Duodenal mucosa (tissue), 2 donors: ENCODE results near the gene PTGFRN.

Experiments
- H3K27ac ChIP-seq: one replicate; pipeline ENCODE4 v1.7.0; 2013; ENCODE audit warnings: low read depth, low read length
- H3K27me3 ChIP-seq, 2 donors: one replicate each; pipeline ENCODE4 v1.7.0; 2013; ENCODE audit warnings: low read length in 2 of 2, control low read depth in 1 of 2; ENCODE audit not compliant: insufficient read depth in 2 of 2, control insufficient read depth in 1 of 2
- H3K36me3 ChIP-seq, 2 donors: one replicate each; pipeline ENCODE4 v1.7.0; 2013; ENCODE audit warnings: low read length in 2 of 2, control low read depth in 1 of 2; ENCODE audit not compliant: insufficient read depth in 2 of 2, control insufficient read depth in 1 of 2
- H3K4me1 ChIP-seq, 2 donors: one replicate each; pipeline ENCODE4 v1.7.0; 2013; ENCODE audit warnings: low read length in 2 of 2, control low read depth in 1 of 2; ENCODE audit not compliant: insufficient read depth in 2 of 2, control insufficient read depth in 1 of 2
- H3K4me3 ChIP-seq, 2 donors: one replicate each; pipeline ENCODE4 v1.7.0; 2013; ENCODE audit warnings: low read length in 2 of 2, low read depth in 1 of 2
- H3K9ac ChIP-seq, 2 donors: one replicate each; pipeline ENCODE4 v1.7.0; 2013; ENCODE audit warnings: low read length in 2 of 2, low read depth in 1 of 2
- H3K9me3 ChIP-seq, 2 donors: one replicate each; pipeline ENCODE4 v1.7.0; 2013; ENCODE audit warnings: low read length in 2 of 2, control low read depth in 1 of 2; ENCODE audit not compliant: control insufficient read depth in 1 of 2

PTGFRN gene

GRCh38 chr1:116886291-116886878 lies 23.3 kb upstream of the PTGFRN start:
- peaks cover 0 to 1% of the 10 kb centered on the region in 2 donors for H3K4me1 ChIP-seq

GRCh38 chr1:116887212-116887611 lies 22.5 kb upstream of the PTGFRN start:
- Histone ChIP-seq H3K9ac (no peak overlapping the region), H3K27me3 (no peaks in the 10 kb centered on the region), H3K4me3 (no peak overlapping the region), H3K27ac (no peak overlapping the region), H3K36me3 (no peaks in the 10 kb centered on the region), H3K9me3 (no peaks in the 10 kb centered on the region), H3K4me1 (peaks cover 4 to 9% of the 10 kb centered on the region in 2 donors)

More at GRCh38 chr1:116886291-116886878, 23.3 kb upstream of the PTGFRN start:
- Histone ChIP-seq H3K9me3 (no peaks in the 10 kb centered on the region), H3K36me3 (no peaks in the 10 kb centered on the region), H3K4me3 (no peak overlapping the region), H3K9ac (no peak overlapping the region), H3K27me3 (no peaks in the 10 kb centered on the region), H3K27ac (no peak overlapping the region)

- Histone ChIP-seq H3K9ac (no peak overlapping the region), H3K27ac (no peak overlapping the region), H3K36me3 (no peaks in the 10 kb centered on the region), H3K4me1 (peaks cover 4 to 13% of the 10 kb centered on the region in 2 donors), H3K9me3 (no peaks in the 10 kb centered on the region), H3K27me3 (no peaks in the 10 kb centered on the region), H3K4me3 (no peak overlapping the region)
Measured at GRCh38 chr1:116889380-116889779, 20.3 kb upstream of the PTGFRN start.

DNA sequence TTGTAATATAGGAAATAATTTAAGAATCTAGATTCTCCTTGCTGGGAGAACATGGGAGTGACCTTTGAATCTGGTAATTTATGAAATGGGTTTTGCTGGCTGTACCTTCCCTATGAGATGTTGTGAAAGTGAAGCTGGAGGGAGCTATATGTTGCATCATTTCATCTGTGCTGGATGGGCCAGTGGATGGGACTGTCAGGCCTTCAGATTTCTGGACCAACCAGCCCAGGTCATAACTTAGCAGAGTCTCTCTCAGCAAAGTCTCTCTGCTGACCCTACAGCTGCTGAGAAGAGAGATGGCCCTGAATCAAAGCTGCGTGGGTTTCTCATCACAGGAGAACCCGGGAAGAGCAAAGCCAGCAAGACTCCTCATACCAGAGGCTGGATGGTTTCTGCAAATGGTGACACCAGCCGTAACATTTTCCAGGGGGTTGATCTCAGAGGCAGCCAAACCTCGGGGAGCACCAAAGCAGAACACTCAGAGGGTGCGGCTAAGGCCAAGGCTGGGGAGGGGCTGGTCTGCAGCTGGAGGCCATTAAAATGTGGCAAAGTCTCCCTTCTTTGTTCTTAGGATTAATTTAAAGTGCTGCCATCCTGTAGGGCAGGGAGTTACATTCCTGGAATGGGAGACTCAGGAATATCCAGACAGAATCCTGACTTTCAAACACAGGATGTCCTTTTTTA lies 18.2 kb upstream of the PTGFRN start:
- H3K9ac ChIP-seq: no peak overlapping the region
- no peak overlapping the region for H3K27ac ChIP-seq
- no peak overlapping the region for H3K4me3 ChIP-seq
- peaks cover 4 to 13% of the 10 kb centered on the region in 2 donors for H3K4me1 ChIP-seq
- H3K9me3 ChIP-seq: no peaks in the 10 kb centered on the region
- no peaks in the 10 kb centered on the region for H3K36me3 ChIP-seq
- no peaks in the 10 kb centered on the region for H3K27me3 ChIP-seq

DNA sequence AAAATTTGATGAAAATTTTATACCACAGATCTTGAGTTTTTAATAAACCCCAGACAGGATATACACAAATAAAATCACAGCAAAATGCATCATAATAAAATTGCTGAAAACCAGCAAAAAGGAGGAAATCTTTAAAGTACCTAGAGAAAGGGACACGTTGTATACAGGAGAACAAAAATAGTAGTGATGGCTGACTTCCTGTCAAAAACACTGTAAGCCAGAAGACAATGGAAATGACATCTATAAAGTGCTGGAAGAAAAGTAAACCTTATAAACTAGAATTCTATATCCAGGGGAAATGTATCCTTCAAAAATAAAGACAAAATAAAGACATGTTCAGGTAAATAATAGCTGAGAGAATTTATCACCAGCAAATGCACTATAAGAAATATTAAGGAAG lies 14.6 kb upstream of the PTGFRN start:
- no peaks in the 10 kb centered on the region for H3K36me3 ChIP-seq
- H3K9ac ChIP-seq: no peak overlapping the region
- no peak overlapping the region for H3K4me3 ChIP-seq
- H3K4me1 ChIP-seq: peaks cover 4 to 13% of the 10 kb centered on the region in 2 donors
- no peaks in the 10 kb centered on the region for H3K9me3 ChIP-seq
- H3K27me3 ChIP-seq: no peaks in the 10 kb centered on the region
- H3K27ac ChIP-seq: no peak overlapping the region

- H3K36me3 ChIP-seq: no peaks in the 10 kb centered on the region
- H3K9ac ChIP-seq: no peak overlapping the region
Measured at GRCh38 chr1:116899529-116899928, 10.2 kb upstream of the PTGFRN start.

DNA sequence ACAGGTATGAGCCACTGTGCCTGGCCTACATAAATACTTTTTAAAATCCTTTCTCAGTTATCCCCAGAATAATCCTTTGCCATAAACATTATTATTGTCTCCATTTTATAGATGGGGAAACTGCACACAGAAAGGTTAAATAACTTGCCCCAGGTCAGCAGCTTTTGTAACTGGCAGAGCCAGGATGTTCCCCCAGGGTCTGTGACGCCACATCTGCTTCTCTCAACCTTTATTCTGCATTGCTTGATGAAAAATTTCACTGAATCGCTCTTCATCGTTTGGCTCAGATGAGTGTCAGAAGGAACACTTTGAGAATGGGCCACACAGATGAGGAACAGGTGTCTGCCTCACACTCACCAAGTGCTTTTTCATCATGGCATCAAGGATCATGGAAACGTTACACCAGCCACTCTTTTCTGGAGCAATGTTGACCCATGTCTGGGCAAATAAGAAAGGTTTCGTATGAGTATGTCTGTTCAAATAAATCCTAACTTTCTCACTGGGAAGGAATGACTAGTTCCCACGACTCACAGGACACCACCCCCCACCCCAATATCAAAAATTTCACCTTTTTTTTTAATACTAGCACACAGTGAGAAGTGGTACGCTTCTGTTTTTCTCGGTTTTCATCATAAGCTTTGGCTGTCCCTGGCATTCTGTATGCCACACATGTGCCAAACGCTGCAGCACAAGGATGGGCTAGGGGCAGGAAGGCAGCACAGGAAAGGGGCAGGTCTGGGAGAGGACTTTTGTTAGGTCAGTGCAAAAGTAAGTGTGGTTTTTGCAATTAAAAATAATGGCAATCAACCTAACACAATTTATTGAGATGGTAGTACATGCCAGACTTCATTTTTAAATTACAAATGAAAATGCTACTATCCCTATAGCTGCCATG lies 9.0 kb upstream of the PTGFRN start:
- no peak overlapping the region for H3K9ac ChIP-seq
- no peaks in the 10 kb centered on the region for H3K27me3 ChIP-seq
- no peaks in the 10 kb centered on the region for H3K36me3 ChIP-seq
- no peak overlapping the region for H3K4me3 ChIP-seq
- no peak overlapping the region for H3K27ac ChIP-seq
- no peaks in the 10 kb centered on the region for H3K9me3 ChIP-seq
- no peaks in the 10 kb centered on the region for H3K4me1 ChIP-seq

More at GRCh38 chr1:116899529-116899928, 10.2 kb upstream of the PTGFRN start:
- no peaks in the 10 kb centered on the region for H3K4me1 ChIP-seq
- no peak overlapping the region for H3K27ac ChIP-seq
- no peaks in the 10 kb centered on the region for H3K9me3 ChIP-seq
- no peaks in the 10 kb centered on the region for H3K27me3 ChIP-seq
- H3K4me3 ChIP-seq: no peak overlapping the region

DNA sequence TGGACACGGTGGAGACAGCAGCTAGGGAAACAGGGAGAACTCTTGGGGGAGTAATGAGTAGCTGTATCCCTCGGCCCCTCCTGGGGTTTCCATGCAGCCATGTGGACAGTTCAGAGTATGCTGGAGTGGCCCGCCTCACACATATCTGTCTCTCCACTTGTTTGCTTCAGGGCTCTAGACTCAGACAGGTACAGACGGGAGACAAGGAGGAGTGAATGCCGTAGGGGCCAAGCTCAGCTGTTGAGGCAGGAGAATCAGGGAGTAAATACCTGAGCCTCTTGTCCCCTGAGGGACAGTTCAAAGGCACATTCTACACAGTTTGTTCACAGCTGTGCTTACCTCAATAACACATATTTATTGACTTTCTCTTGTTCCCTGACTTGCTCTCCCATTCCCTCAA lies 7.7 kb upstream of the PTGFRN start:
- no peak overlapping the region for H3K27ac ChIP-seq
- no peaks in the 10 kb centered on the region for H3K9me3 ChIP-seq
- H3K4me3 ChIP-seq: no peak overlapping the region
- H3K27me3 ChIP-seq: no peaks in the 10 kb centered on the region
- H3K9ac ChIP-seq: no peak overlapping the region
- H3K4me1 ChIP-seq: no peaks in the 10 kb centered on the region
- no peaks in the 10 kb centered on the region for H3K36me3 ChIP-seq

DNA sequence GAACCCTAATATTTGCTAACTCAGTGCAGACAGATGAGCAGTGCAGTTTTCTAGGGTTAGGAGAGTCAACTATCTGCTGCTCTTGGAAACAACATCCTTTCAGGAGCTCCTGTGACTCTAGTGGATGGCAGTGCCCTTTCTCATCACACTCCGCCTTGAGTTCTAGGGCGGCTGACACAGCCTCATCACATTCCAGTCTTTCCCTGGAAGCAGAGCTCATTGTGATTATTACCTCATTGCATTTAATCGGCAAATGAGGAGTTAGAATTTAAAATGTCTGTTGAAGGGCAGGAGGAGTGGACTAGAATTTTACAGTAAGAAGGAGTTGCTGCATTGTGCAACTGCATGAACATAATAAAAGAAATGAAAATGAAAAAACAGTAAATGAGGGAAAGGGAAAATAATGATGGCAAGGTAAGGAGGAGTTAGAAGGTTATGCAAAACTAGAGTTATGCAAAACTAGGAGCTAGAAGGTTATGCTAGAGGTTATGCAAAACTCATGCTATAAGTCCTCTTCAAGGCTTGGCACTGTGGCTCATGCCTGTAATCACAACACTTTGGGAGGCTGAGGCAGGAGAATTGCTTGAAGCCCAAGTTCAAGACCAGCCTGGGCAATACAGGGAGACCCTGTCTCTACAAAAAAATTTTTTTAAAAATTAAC lies 6.9 kb upstream of the PTGFRN start:
- no peaks in the 10 kb centered on the region for H3K4me1 ChIP-seq
- H3K36me3 ChIP-seq: no peaks in the 10 kb centered on the region
- H3K9me3 ChIP-seq: no peaks in the 10 kb centered on the region
- no peak overlapping the region for H3K4me3 ChIP-seq
- no peak overlapping the region for H3K9ac ChIP-seq
- H3K27me3 ChIP-seq: no peaks in the 10 kb centered on the region
- H3K27ac ChIP-seq: no peak overlapping the region
